Measurements from ENCODE around the gene YPEL2. TPM values are rescaled to one million over a fixed set of nuclear protein-coding genes. Genes with fewer than 3 reads are reported as not detected.

YPEL2 gene
- total RNA-seq, 2 donors from 2014 or later = 64.2 to 79.9 TPM

- Histone ChIP-seq H3K36me3 (no peaks in the 10 kb centered on the region), H3K9me3 (no peaks in the 10 kb centered on the region), H3K4me1 (ENCODE audit: control insufficient read depth in 1 of 2, low read depth in 2 of 2) (peaks cover 63 to 97% of the 10 kb centered on the region in 2 donors), H3K27ac (peak overlapping the region in 1 of 2 donors; percentile 92), H3K27me3 (replicated peaks; ENCODE audit: insufficient read depth) (no peaks in the 10 kb centered on the region), H3K4me3 (no peak overlapping the region)
- no peak for ATAC-seq (ENCODE audit: insufficient number of reproducible peaks, low FRiP score, low read depth)
- no peak for DNase-seq (ENCODE audit: low spot score)
- TF ChIP-seq CTCF (IDR thresholded peaks at IDR 0.05) = no peak
Observed at GRCh38 chr17:59345476-59345875, 14.0 kb downstream of the YPEL2 start.

GRCh38 chr17:59346341-59346740 is 14.9 kb downstream of the YPEL2 start:
- H3K27ac ChIP-seq = peak overlapping the region; percentile 63 to 92
- peaks cover 67 to 97% of the 10 kb centered on the region in 2 donors for H3K4me1 ChIP-seq (ENCODE audit: control insufficient read depth in 1 of 2, low read depth in 2 of 2)
- H3K9me3 ChIP-seq = no peaks in the 10 kb centered on the region
- H3K36me3 ChIP-seq = no peaks in the 10 kb centered on the region
- ATAC-seq (ENCODE audit: insufficient number of reproducible peaks, low FRiP score, low read depth) (no peak), DNase-seq (ENCODE audit: low spot score) (no peak)
- TF ChIP-seq CTCF (IDR thresholded peaks at IDR 0.05) = no peak
- H3K4me3 ChIP-seq = no peak overlapping the region
- no peaks in the 10 kb centered on the region for H3K27me3 ChIP-seq (replicated peaks; ENCODE audit: insufficient read depth)

- Histone ChIP-seq H3K27ac (peak overlapping the region; percentile 63 to 92), H3K27me3 (replicated peaks; ENCODE audit: insufficient read depth) (no peaks in the 10 kb centered on the region), H3K36me3 (no peaks in the 10 kb centered on the region), H3K4me1 (ENCODE audit: control insufficient read depth in 1 of 2, low read depth in 2 of 2) (peaks cover 69 to 97% of the 10 kb centered on the region in 2 donors), H3K9me3 (no peaks in the 10 kb centered on the region), H3K4me3 (no peak overlapping the region)
- DNase-seq (ENCODE audit: low spot score) (no peak), ATAC-seq (ENCODE audit: insufficient number of reproducible peaks, low FRiP score, low read depth) (no peak)
- no peak for TF ChIP-seq CTCF (IDR thresholded peaks at IDR 0.05)
Observed at GRCh38 chr17:59346876-59347407, 15.5 kb downstream of the YPEL2 start.

GRCh38 chr17:59347975-59348391 is 16.5 kb downstream of the YPEL2 start:
- Histone ChIP-seq H3K9me3 (no peaks in the 10 kb centered on the region), H3K36me3 (no peaks in the 10 kb centered on the region), H3K27ac (peak overlapping the region; percentile 63 to 92), H3K4me3 (peak overlapping the region; percentile 19), H3K27me3 (replicated peaks; ENCODE audit: insufficient read depth) (no peaks in the 10 kb centered on the region), H3K4me1 (ENCODE audit: control insufficient read depth in 1 of 2, low read depth in 2 of 2) (peaks cover 64 to 97% of the 10 kb centered on the region in 2 donors)
- no peak for TF ChIP-seq CTCF (IDR thresholded peaks at IDR 0.05)
- ATAC-seq (ENCODE audit: insufficient number of reproducible peaks, low FRiP score, low read depth) (no peak), DNase-seq (ENCODE audit: low spot score) (no peak)

GRCh38 chr17:59349178-59349577 is 17.7 kb downstream of the YPEL2 start:
- Histone ChIP-seq H3K27me3 (replicated peaks; ENCODE audit: insufficient read depth) (no peaks in the 10 kb centered on the region), H3K9me3 (no peaks in the 10 kb centered on the region), H3K36me3 (no peaks in the 10 kb centered on the region), H3K27ac (peak overlapping the region; percentile 83 to 92), H3K4me3 (no peak overlapping the region), H3K4me1 (ENCODE audit: control insufficient read depth in 1 of 2, low read depth in 2 of 2) (peaks cover 68 to 97% of the 10 kb centered on the region in 2 donors)
- ATAC-seq (ENCODE audit: insufficient number of reproducible peaks, low FRiP score, low read depth) (no peak), DNase-seq (ENCODE audit: low spot score) (no peak)
- no peak for TF ChIP-seq CTCF (IDR thresholded peaks at IDR 0.05)

Data from thoracic aorta (tissue), 2 donors.